Measurements from ENCODE around the gene NUB1.

NUB1 gene

DNA sequence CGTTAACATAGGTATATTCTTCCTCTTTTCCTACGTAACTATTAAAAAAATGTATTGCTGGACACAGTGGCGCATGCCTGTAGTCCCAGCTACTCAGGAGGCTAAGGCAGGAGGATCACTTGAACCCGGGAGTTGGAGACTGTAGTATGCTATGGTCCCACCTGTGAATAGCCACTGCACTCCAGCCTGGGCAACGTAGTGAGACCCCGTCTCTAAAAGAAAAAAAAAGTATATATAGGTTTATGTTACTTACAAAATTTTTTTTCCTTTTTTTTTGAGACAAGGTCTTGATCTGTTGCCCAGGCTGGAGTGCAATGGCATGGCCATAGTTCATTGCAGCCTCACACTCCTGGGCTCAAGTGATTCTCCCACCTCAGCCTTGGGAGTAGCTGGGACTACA lies 5.6 kb downstream of the NUB1 start:
- no peak for DNase-seq

DNA sequence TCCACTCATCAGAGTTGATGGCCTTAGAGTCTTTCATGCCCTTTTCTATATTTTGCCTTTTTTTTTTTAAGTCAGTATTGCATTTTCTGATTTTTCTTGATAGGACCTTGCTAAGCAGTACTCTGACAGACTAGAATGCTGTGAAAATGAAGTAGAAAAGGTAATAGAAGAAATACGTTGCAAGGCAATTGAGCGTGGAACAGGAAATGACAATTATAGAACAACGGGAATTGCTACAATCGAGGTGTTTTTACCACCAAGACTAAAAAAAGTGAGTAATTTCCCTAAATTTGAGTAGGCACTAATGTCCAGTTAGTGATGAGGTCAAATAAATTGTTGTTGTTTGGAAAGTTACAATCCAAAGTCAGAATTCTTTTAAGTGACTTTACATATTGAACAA lies 7.4 kb downstream of the NUB1 start:
- DNase-seq = peak in 2 of 6 experiments; percentile 15 to 16

DNA sequence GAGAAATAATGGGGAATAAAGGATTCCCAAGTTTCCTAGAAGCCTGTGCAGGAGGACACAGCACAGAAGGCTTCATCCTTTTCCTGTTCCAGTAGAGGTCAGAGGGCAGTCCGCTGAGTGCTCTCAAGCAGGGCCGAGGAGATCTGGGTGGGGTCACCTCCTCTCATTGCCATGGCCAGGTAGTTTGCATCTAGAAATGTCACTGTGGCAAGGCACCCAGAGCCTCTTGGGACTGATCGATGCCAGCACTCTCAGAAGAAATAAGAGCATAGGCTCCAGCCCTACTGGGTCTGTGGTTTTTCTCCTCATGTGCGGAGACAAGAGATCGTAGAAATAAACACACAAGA lies 7.9 kb downstream of the NUB1 start:
- no peak for DNase-seq

DNA sequence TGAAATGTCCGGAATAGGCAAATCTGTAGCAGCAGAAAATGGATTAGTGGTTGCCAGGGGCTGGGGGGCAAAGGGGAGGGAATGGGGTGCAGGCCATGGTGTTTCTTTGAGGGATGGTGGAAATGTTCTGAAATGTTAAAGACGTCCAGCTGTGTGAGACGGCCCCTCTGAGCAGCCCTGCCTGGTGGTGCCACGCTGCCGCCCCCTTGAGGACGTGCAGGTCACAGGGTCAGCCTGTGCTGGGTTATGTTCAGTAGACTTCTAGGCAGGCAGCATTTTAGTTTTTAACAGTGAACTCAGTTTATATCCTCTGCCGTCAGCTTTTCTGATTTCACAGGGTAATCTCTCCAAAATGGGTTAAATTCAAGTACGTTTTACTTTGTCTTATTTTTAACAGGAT lies 9.4 kb downstream of the NUB1 start:
- DNase-seq = peak in 2 of 6 experiments; percentile 9 to 15

DNA sequence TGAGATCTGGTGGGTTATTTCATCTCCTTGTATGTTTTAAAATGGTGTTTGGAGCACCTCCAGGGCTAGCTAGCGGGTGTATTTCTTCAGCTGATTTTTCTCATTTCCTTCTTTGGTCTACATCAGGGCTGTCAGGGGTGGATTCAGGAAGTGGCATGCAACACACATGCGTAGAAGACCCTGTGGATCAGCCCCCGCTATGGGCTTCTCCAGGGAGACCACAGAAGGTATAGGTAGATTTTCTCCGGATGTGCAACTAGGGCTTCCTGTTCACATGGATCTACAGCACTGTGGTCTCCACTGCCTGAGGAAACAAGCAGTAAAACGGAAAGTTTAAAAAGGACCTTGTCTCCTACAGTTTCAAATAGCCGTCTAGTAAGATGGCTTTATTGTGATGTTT lies 10.4 kb downstream of the NUB1 start:
- peak; percentile 39 to 74 (median 56) for DNase-seq

DNA sequence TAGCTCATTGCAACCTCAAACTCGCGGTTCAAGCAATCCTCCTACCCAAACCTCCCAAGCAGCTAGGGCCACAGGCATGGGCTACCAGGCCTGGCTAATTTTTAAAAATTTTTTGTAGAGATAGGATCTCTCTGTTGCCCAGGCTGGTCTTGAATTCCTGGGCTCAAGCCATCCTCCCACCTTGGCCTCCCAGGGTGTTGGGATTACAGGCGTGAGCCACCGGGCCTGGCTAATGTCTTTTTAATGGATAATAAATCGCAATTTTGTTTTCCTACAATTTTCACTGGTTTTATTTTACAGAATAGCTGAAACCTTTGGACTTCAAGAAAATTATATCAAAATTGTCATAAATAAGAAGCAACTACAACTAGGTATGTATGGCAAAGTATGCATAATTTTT lies 10.9 kb downstream of the NUB1 start:
- DNase-seq = no peak

DNA sequence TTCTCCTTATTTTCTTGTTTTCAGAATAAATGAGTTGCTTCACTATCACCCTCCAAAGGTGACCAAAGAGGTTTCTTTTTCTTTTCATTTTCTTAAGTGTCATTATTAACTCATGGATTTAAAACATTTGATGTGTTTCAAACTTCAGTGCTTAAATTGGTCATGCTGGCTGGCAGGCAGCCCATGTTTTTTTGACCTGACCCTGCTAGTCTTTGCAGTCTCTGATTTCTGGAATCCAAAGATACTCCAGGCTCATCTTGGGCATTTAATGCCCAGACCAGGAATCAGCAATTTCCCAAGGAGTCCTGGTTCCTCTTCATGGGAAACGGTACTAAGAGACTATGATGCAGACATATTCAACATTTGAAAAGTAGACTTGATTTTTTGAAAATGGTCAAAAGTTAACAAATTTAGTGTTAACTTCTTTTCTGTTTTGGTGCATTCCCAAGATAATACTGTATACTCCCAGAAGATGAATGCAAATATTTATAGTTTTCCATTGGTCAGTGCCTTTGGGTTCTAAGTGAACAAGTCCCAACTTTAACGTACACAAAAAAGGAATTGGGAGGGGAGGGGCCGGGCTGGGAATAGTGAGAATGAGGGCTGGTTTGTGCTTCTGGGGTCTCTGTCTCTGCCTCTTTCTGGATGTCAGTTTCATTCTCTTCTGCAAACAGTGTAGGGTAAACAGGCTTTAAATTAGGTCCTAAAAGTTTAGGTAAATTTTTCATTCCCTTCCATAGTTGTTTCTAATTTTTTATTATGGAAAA lies 19.8 kb downstream of the NUB1 start:
- no peak for DNase-seq

DNA sequence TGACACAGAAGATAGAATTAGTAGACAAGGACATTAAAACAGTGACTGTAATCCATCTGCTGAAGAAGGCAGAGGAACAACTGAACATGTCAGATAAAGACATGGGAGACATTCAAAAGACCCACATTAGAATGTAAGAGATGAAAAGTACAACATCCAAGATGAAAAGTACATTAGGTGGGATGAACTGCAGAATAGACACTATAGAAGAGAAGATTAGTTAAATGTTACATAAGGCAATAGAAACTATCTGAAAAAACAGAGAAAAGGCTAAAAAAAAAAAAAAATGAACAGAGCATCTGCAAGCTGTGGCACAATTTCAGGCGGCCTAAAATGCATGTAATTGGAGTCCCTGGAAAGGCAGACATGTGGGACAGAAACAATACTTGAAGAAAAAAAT lies 21.6 kb downstream of the NUB1 start:
- no peak for DNase-seq

DNA sequence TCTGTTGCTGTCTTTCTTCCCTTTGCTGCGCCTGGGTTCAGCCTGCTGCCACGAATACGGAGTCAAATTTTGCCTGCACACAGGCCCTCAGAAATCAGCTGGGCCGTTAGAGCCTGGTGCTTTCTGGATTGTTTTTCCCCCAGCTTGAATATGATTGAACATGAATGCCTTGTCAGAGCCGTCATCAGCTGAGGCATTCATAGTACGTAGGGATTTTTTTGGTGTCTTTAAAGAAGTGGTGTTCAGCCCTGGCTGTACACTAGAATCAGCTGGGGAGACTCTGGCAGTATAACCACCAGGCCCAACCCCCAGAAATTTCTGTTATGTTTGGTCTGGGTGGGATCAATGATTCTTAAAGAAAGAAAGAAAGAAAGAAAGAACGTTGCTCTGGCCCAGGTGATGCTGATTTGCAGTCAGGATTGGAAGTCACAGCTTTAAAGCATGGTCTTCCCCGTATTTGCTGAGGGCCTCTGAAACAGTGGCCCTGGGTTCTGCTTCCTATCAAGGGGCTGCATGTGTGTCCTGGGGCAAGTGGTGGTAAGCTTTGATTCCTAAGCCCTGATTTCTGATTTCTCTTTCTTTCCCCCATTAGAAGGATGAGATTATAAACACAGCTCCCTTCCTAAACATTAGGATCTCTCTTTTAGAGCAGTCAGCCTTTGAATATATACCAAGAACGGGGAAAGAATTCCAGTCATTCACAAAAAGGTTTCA lies 24.7 kb downstream of the NUB1 start:
- no peak for DNase-seq

DNA sequence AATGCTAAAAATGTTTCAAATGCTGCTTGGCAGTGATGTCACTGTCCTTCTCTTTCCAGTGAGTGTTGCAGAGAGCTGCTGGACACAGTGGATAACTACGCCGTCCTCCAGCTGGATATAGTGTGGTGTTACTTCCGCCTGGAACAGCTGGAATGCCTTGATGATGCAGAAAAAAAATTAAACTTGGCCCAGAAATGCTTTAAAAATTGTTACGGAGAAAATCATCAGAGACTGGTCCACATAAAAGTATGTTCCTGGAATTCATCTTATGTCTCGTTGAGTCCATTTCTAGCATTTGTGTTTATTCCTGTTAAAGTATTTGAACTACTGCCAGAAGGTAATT lies 25.2 kb downstream of the NUB1 start:
- no peak for DNase-seq

DNA sequence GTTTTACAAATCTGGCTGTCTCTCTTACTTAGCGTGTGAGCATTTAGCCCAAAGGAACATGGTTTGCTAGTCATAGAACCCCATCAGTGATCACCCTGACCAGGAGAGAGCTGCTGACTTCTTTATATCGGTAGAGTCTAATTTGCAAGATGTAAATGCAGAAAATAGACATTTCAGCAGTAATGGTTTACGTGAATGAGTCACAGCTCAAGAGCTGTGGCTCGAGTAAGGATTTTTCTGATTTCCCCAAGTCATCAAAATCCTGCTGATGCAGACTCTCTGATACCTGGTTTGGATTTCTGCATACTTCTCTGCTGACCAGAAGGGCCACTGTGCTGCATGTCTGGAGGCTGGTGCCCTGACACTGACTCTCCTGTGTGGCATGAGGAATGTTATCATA lies 25.7 kb downstream of the NUB1 start:
- no peak for DNase-seq

DNA sequence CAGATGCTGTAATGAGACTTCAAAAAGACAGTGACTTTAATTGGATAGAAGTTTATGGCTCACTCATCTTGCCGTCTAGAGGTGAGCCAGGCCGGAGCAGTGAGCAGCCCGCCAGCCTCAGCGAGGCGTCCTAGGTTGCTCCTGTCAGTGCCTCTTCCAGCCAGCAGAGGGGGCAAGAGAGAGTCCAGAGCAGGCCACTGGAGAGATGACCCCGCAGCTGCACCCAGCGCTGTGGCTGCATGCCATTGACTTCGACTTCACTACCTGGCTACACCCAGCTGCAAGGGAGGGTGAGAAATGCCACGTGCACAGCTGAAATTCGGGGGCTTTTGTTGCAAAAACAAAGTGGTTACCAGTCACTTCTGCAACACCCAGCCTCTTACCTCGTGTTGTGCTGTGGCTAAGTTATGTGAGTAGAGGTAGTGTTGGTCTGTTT lies 26.5 kb downstream of the NUB1 start:
- DNase-seq = peak; percentile 31 to 78 (median 62)

DNA sequence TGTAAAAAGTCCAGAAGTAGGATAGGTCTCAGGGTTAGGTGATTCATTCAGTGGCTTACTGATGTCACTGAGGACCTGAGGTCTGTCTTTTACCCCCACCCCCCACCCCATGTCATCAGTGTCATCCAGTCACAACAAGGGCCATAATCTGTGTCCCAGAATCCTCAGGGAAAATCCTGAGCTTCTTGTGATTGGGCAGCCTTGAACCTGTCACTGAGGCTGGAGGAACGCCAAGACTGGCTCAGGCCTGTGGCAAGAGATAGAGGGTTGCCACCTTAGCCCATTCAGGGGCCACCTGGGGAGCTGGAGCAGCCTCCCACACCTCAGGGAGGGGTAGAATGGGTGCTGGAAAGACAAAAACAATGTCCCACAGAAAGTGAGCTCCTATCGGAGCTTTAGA lies 29.7 kb downstream of the NUB1 start:
- no peak for DNase-seq

DNA sequence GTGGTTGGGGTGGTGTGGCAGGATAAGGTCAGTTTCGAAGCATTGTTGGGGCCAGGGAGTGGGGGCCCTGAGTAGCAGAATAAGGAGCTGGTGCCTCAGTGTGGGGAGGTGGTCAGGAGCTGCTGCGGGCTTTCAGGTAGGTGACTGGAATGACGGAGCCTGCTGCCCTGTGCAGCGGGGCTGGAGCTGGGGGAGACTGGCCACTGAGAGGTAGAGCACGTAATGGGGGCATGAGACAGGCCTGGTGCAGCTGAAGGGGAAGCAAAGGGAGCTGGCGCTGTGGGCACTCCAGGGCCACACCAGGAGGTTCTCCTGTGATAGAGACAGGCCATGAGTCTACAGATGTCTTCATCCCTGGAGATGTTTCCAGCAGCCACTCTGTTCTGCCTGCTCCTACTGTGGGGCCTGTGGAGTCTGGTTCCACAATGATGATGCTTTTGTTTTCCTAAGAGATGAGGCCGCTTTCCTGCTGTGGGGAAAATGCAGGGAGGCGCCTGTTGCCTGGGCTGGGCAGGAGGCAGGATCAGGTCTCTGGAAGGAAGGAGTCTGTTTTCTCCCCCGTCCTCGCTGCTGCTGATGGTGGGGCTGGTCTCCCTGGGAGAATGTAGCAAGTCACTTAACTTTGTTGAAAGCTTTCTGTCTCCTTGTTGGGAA lies 31.1 kb downstream of the NUB1 start:
- DNase-seq = no peak

DNA sequence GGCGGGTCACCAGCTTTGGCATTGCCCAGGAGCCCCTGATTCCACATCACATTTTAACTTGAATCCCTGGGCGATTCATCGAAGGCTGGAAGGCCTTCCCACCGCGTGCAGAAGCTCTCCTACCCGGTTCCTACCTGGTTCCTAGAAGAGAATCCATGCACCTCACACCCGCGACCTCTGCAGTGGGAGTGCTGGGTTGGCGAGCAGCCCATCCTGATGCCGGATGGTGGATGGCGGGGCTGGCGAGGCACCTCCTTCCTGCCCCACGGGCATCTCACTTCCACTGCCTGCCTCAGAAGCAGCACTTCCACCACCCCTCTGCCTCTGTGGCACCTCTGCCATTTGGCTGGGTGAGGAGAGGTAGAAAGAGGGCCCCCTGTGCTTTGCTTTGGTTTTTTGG lies 32.0 kb downstream of the NUB1 start:
- DNase-seq = no peak

DNA sequence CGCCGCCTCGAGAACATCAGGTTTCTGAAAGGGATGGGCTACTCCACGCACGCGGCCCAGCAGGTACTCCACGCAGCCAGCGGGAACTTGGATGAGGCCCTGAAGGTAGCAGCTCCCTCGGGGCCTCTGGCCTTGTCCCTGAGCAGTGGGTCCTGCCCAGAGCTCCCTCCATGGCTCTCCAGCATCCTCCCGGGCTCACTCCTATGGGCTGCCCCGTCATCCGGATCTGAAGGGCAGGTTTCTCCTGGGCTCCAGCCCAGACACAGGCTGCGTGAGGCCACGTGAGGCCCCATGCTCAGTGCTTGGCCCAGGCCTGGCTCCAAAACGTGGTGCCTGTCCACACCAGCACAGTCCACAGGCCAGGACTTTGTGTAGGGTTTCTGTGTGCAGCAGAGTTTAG lies 32.5 kb downstream of the NUB1 start:
- no peak for DNase-seq

DNA sequence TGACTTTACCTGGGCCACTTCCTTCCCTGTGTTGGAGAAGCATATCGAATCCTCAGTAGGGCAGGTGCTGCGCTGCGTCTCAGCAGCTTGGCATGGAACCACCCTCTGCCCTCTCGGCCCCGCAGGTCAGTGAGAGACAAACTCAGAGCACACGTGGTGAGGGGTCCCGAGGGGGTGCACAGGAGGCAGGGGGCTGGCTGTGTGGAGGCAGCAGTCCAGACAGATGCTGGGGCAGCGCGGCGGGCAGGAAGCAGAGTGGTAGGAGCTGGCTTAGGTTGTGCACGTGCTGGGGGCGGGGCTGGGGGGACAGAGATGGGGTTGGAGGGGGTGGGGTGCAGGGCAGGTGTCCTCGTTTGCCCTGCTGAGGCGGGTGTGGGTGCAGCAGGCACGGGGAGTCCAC lies 33.1 kb downstream of the NUB1 start:
- DNase-seq = no peak

DNA sequence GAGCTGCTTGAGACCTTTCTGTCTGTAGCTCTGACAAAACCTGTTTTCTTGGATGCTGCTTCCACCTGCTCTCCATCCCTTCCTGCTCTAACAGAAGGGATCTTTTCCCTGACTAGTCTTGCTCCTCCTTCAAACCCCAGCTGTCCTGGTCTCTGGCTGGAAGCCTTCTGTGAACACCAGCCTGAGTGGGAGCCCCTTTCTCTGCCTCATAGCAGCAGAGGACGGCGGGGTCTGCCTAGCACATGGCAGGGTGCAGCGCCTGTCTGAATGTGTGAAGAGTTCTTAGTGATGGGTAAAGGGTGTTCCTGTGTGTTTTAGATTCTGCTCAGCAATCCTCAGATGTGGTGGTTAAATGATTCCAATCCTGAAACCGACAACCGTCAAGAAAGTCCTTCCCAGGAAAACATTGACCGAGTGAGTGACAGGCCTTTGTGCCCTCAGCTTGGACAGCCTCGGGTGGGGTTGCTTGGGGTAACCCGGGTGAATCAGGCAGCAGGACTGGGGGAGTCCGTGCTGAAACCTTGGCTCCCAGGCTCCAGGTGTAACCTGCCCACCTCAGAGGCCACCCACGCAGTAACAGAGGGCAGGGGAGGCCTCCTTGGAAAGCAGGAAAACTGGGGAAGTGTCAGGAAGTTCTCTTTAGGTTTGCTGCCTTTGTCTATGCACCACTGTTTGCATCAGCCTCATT lies 34.1 kb downstream of the NUB1 start:
- no peak for DNase-seq

DNA sequence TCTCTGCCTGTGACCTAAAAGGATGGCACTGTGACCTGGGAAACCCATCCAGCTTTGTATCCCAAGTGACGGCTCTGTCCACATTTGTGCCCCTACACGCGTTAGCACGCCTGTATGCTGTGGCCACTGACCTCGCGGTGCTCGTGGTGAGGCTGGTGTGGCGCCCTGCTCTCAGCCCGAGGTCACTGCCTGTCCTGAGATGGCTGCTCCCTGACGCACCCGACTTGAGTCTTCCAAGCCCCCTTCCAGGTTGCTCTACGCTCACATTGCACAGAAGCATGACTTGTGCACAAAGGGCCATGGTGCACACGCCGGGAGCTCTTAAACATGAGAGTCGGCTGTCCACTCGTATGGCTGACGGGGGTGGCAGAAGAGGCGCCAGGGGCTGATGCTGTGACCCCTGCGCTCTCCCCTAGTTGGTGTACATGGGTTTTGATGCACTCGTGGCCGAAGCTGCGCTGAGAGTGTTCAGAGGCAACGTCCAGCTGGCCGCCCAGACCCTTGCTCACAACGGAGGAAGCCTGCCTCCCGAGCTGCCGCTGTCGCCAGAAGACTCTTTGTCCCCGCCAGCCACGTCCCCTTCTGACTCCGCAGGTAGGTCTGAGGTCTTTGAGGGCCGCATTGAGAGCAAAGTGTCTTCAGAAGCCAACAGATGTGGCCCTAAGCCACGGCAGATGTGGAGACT lies 34.7 kb downstream of the NUB1 start:
- DNase-seq = no peak

DNA sequence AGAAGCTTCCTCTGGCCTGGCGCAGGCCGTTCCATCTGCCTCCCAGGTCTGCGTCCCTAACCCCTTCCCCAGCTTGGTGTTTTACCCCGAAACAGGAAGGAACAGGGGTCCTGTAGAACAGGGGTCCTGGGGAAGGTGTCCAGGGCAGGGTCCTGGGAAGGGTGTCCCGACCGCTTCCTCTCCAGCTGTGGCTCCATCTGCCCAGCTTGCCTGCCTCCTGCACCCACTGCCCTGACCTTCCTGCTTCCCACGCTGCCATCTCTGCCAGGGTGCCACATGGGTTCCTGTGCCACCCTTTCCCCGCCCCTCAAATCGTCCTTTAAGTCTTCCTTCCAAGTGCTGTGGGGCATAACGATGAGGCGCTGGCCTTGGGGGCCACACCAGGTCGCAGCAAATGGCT lies 35.8 kb downstream of the NUB1 start:
- no peak for DNase-seq

DNA sequence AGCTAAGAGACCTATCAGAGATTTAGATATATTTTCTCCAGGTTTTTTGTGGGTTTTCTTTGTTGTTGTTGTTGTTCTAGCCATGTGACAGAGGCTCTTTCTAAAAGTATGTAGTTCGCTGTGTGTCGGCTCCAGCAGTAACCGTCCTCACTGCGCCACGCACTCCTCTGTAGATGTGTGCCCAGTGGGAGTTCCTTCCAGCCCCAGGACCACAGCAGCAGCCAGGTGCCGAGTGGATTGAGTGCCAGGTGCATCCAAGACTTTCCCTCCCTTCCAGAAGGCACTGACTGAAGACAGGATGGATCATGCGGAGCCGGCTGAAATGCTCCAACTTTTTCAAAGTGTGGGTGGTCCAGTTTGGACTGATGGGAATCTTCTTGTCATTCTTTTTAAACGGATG lies 36.4 kb downstream of the NUB1 start:
- no peak for DNase-seq

DNA sequence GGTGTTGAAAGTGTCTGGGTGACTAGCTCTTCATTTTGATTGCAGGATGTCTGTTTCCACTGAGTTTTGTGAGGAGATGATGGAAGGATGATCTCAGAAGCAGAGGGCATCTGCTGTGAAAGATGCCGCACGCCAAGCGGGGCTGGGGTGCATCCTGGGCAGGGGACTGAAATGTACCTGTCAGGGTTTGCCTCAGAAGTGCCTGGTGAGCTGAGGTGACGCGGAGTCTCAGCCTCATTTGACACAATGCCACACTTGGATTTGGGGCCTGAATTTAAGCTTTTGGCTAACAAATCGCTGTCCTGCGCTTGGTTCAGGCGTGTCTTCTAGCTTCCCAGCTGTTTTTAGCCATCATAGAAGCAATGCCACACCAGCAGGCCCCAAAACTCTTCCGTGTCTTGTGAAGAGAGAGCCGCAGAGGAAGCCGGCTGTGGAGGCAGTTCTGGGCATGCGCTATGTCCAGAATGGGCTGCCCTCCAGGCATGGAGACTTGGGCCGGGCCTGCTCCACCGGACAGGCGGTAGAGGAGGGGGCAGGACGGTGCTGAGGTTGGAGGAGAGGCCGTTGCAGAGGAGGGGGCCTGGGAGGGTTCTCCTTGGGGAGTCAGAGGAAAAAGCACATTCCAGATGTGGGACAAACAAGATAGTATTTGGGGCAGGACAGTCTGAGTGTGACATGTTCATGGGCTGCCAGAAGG lies 37.0 kb downstream of the NUB1 start:
- no peak for DNase-seq

DNA sequence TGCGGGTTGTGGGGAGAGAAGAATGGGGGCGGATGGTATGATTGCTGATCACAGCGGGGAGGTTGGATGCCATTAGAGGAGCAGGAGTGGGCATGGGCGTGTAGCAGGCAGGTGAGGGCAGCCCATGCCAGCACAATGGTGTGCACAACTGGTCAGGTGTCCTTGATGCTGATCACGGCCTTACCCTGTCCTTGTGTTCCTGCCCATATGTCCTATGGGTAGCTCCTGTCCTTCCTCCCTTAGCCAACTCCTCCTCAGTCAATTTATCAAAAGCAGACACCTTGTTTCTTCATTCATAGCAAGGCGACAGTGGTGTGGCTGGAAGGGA lies 37.5 kb downstream of the NUB1 start:
- DNase-seq = no peak
